A549 (cell line): ENCODE data around the gene LAMB2. TPM values are rescaled to one million over a fixed set of nuclear protein-coding genes. Genes with fewer than 3 reads are reported as not detected.

Source experiments
- ATAC-seq, 2 experiments: fragments of 200-7000 bp in 1 of 2; fragments of >200 bp in 1 of 2; cut with Nextera tagmentation in 1 of 2; cut with Tn5 transposase in 1 of 2; 3 replicates each; pipeline versions ENCODE4 v1.8.0 to v1.9.1; 2018 to 2020; ENCODE audit warnings: mild to moderate bottlenecking in 1 of 2, moderate library complexity in 1 of 2
- CTCF ChIA-PET: fragments of 300-600 bp; sonication (Branson Sonifier 250); formaldehyde crosslinking; extraction: SDS; loops from one replicate; lab custom pipeline; 2021; ENCODE audit warnings: antibody characterized with exemption, inconsistent platforms; lab: Yijun Ruan, JAX
- POLR2A ChIA-PET: fragments of 350-600 bp; formaldehyde crosslinking; extraction: SDS; loops from one replicate; lab custom pipeline; 2021; ENCODE audit warnings: antibody characterized with exemption, inconsistent platforms; lab: Yijun Ruan, JAX
- DNase-seq, 2 experiments: peaks; one replicate each; pipeline versions ENCODE4 v3.0.0 to v3.0.0-alpha.2; 2011 to 2016; ENCODE audit warnings: low read depth in 1 of 2, low spot score in 1 of 2
- FAIRE-seq: peaks from 2 replicates; lab custom pipeline; 2011; peaks lifted over from hg19 to GRCh38; lab: Jason Lieb, UNC
- H3K27ac ChIP-seq, 2 experiments: fragments of >200 bp; sonication (Bioruptor Twin); formaldehyde crosslinking; 3 replicates each; pipeline ENCODE4 v1.5.1; 2016 to 2017
- H3K4me1 ChIP-seq: fragments of >200 bp; sonication (Bioruptor Twin); formaldehyde crosslinking; 3 replicates; pipeline ENCODE4 v1.6.1; 2016
- H3K4me2 ChIP-seq: fragments of >200 bp; sonication (Bioruptor Twin); formaldehyde crosslinking; 3 replicates; pipeline ENCODE4 v1.6.1; 2016
- H3K4me3 ChIP-seq: fragments of >200 bp; sonication (Bioruptor Twin); formaldehyde crosslinking; 3 replicates; pipeline ENCODE4 v1.5.1; 2016
- H3K9me3 ChIP-seq: fragments of >200 bp; sonication (Bioruptor Twin); formaldehyde crosslinking; 3 replicates; pipeline ENCODE4 v1.6.1; 2016
- EHF ChIP-seq: fragments of 250-450 bp; sonication (Bioruptor Pico); IDR thresholded peaks from 2 replicates; pipeline ENCODE4 v1.5.0; 2020; ENCODE audit warnings: mild to moderate bottlenecking
- EHMT2 ChIP-seq: fragments of 200-600 bp; sonication (generic); IDR thresholded peaks from 2 replicates; pipeline ENCODE4 v1.6.1; 2016; ENCODE audit warnings: antibody characterized with exemption, low read depth, mild to moderate bottlenecking, moderate library complexity
- ESRRA ChIP-seq: fragments of 150-350 bp; IDR thresholded peaks from 2 replicates; pipeline ENCODE4 v1.6.1; 2014; ENCODE audit warnings: mild to moderate bottlenecking, low read length, borderline replicate concordance
- FOSB ChIP-seq: fragments of 250-450 bp; sonication (Bioruptor Pico); IDR thresholded peaks from 2 replicates; pipeline ENCODE4 v1.5.0; 2020; ENCODE audit warnings: mild to moderate bottlenecking, moderate library complexity
- FOSL2 ChIP-seq, 2 experiments: fragments of 450-650 bp in 1 of 2; fragments of >200 bp in 1 of 2; sonication (Bioruptor Twin) in 1 of 2; formaldehyde crosslinking; IDR thresholded peaks; 2 replicates each; pipeline versions ENCODE4 v1.5.0 to v1.6.1; 2016 to 2020; ENCODE audit warnings: mild to moderate bottlenecking in 1 of 2, moderate library complexity in 1 of 2
- HOXB5 ChIP-seq: fragments of 250-450 bp; sonication (Bioruptor Pico); IDR thresholded peaks from 2 replicates; pipeline ENCODE4 v1.5.0; 2020; ENCODE audit warnings: mild to moderate bottlenecking, moderate library complexity
- JUN ChIP-seq, 2 experiments: fragments of >200 bp; sonication (Bioruptor Twin); formaldehyde crosslinking; IDR thresholded peaks; 2 replicates in 1 of 2; 3 replicates in 1 of 2; pipeline ENCODE4 v1.6.1; 2016 to 2017
- KDM5A ChIP-seq: fragments of 200-600 bp; sonication (generic); IDR thresholded peaks from 2 replicates; pipeline ENCODE4 v1.6.1; 2016; ENCODE audit warnings: antibody characterized with exemption, mild to moderate bottlenecking
- RFX5 ChIP-seq: fragments of 450-650 bp; IDR thresholded peaks from 2 replicates; pipeline ENCODE4 v1.7.1; 2014; ENCODE audit warnings: antibody characterized with exemption, mild to moderate bottlenecking, moderate library complexity
- RNF2 ChIP-seq: fragments of 200-600 bp; sonication (generic); IDR thresholded peaks from 2 replicates; pipeline ENCODE4 v1.6.1; 2016; ENCODE audit warnings: low read depth, mild to moderate bottlenecking, antibody characterized with exemption, moderate library complexity, borderline replicate concordance
- SMC3 ChIP-seq: fragments of >200 bp; sonication (Bioruptor Twin); formaldehyde crosslinking; IDR thresholded peaks from 3 replicates; pipeline ENCODE4 v1.6.1; 2018; ENCODE audit warnings: inconsistent platforms
- ZC3H11A ChIP-seq: fragments of 450-650 bp; IDR thresholded peaks from 2 replicates; pipeline ENCODE4 v1.6.1; 2014; ENCODE audit warnings: antibody characterized with exemption, mild to moderate bottlenecking
- WGBS: methylation state at CpG from one replicate; pipeline ENCODE4 v1.1.6; 2017; ENCODE audit errors: missing lambda C conversion rate; 5-methylcytosine and 5-hydroxymethylcytosine counted together
- polyA plus RNA-seq, 4 experiments: library from polyadenylated mRNA; depleted of rRNA in 3 of 4; stranded (reverse); fragments of >200 nt; fragmentation: RNase III in 1 of 4; extraction: RNeasy Plus Mini Kit Qiagen cat#74134 plus additional on column Dnase treatment in 1 of 4; gene quantifications; 2 replicates in 3 of 4; 3 replicates in 1 of 4; pipeline ENCODE4 v1.2.3, GENCODE V29; 2011 to 2017
- TF ChIP-seq, protein P1 (sequence below): fragments of 250-450 bp; sonication (Bioruptor Pico); IDR thresholded peaks from 2 replicates; pipeline ENCODE4 v1.5.0; 2021; ENCODE audit warnings: mild to moderate bottlenecking, moderate library complexity, borderline replicate concordance
- TF ChIP-seq, protein P2 (sequence below): fragments of 250-450 bp; sonication (Bioruptor Pico); IDR thresholded peaks from 2 replicates; pipeline ENCODE4 v1.5.0; 2020; ENCODE audit warnings: low read depth, mild to moderate bottlenecking, moderate library complexity

The LAMB2 gene
- polyA plus RNA-seq, 2 of the 4 experiments (the other 2 are of a cell fraction) = 87.3 to 146 TPM

DNA sequence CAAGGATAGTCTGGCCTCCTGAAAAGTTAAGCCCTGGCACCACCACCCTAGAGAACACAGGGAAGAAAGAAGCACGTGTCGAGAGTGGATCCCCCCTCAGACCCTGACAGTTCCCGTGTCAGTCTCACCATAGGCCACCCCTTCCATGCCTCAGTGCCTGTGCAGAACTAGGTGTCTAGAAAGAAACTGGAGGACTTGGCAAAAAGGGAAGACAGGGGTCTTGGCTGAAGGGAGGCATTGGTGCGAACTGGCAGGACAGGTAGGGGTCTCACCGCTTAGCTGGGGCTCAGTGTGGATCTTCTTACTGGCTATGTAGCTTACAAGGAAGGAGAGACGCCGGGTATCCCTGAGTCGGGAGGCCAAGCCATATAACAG lies 28.8 kb downstream of the LAMB2 start (continued):
- TF ChIP-seq, protein P1, sequence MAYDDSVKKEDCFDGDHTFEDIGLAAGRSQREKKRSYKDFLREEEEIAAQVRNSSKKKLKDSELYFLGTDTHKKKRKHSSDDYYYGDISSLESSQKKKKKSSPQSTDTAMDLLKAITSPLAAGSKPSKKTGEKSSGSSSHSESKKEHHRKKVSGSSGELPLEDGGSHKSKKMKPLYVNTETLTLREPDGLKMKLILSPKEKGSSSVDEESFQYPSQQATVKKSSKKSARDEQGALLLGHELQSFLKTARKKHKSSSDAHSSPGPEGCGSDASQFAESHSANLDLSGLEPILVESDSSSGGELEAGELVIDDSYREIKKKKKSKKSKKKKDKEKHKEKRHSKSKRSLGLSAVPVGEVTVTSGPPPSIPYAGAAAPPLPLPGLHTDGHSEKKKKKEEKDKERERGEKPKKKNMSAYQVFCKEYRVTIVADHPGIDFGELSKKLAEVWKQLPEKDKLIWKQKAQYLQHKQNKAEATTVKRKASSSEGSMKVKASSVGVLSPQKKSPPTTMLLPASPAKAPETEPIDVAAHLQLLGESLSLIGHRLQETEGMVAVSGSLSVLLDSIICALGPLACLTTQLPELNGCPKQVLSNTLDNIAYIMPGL (CRISPR knock-in tag) = no peak
- TF ChIP-seq RNF2 = no peak
- TF ChIP-seq HOXB5 (CRISPR knock-in tag) = no peak
- no peak for TF ChIP-seq RFX5

DNA sequence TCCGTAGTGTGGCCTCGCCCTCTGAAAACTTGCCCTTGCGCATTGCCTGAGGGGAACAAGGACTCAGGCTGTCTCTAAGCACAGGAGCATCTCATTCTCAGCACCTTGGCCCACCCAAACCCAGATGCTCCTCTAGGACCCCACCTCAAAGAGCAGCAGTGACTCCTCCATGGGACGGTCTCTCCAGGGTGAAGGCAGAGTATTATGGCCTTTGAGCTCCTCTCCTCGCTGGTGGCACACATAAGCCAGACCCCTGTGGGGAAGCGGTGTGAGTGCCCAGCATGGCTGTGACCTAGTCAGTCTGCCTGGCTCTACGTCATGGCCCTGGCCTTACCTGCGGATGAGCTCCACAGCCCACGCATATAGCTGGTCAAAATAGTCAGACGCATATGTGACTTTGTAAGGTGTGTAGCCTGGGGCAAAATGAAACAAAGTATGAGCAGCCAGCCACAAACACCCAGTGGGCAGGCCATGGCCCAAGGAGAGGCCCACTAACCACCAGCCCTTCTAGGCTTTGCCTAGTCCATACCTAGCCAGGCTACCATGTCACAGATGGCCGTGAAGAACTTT lies 32.7 kb downstream of the LAMB2 start:
- Histone ChIP-seq H3K9me3 (no peaks in the 10 kb centered on the region), H3K4me3 (no peak overlapping the region), H3K27ac (no peak overlapping the region), H3K4me2 (no peak overlapping the region), H3K4me1 (peaks cover 11% of the 10 kb centered on the region; the same call in 1 of the 3 replicates)
- TF ChIP-seq KDM5A (no peak), HOXB5 (CRISPR knock-in tag) (no peak), EHMT2 (no peak), EHF (CRISPR knock-in tag) (no peak), FOSB (CRISPR knock-in tag) (no peak)
- ChIA-PET CTCF (interaction anchor here (0.6 to 1.6 kb wide), 3 partner anchors 11 to 180 kb away, joined by 3 to 4 read pairs (median 3); no protein-coding TSS in a partner anchor), POLR2A (no interaction called here)
- FAIRE-seq = no peak
- no peak for DNase-seq
- 92% methylated on average over 8 of the region's 11 CpGs for WGBS
- no peak for ATAC-seq

DNA sequence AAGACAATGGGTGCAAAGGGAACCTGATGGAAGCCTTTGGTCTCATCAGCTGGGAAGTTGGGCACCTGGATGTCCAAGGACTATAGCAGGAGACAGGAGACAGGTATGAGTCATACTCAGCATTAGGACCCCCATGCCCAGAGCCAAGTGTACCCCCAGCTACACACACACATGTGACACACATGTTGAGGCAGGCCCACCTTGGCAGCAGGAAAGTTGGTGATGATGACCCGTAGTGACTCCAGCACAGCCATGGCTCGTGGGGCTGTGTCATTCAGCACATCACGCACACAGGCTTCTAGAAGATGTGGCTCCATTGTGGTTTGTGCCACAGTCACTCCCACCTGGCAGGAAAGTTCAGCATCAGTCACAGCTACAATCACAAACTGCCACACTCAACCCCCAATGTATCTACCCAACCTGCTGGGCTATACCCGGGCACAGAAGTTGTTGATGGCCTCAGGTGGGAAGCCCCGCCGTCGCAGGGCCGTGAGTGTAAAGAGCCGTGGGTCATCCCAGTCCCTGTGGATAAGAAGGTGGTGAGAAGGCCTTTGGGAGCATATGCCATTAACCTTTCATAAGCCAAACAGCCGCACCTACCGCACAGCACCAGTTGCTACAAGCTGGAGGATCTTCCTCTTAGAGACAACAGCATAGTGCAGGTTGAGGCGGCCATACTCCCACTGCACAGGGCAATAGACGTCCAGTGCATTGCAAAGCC lies 33.8 kb downstream of the LAMB2 start:
- TF ChIP-seq FOSL2 (IDR thresholded peaks at IDR 0.05) = no peak
- TF ChIP-seq FOSL2 (CRISPR knock-in tag; IDR thresholded peaks at IDR 0.05) = 0 out of 2 replicates have a peak, but pooled peaks have one; percentile 10
- TF ChIP-seq RNF2 = no peak
- no peak for TF ChIP-seq ESRRA
- Histone ChIP-seq H3K4me1 (peaks cover 16% of the 10 kb centered on the region; the same call in 1 of the 3 replicates), H3K9me3 (no peaks in the 10 kb centered on the region), H3K4me2 (no peak overlapping the region), H3K27ac (no peak overlapping the region), H3K4me3 (no peak overlapping the region)
- ChIA-PET CTCF (no interaction called here), POLR2A (no interaction called here)
- DNase-seq (no peak), FAIRE-seq (no peak), ATAC-seq (no peak)
- 99% methylated on average over 12 of the region's 13 CpGs for WGBS

DNA sequence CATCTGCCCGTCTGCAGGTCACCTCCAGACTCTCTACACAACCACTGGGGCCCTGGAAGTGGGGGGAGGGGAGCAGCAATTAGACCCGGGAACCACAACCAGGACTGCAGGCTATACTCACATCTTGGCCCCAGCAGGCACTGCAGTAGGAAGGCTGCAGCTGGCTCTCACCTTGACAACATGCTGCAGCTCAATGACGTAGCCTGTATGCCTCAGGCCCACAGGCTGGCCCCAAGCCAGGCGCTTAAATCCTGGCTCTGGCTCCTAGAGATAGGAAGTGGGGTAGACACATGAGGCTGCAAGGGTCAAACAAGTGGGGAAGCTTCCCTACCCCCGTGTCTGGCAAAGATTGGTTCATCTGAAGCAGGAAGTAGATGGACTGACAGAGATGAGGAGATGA lies 34.4 kb downstream of the LAMB2 start:
- TF ChIP-seq, protein P2, sequence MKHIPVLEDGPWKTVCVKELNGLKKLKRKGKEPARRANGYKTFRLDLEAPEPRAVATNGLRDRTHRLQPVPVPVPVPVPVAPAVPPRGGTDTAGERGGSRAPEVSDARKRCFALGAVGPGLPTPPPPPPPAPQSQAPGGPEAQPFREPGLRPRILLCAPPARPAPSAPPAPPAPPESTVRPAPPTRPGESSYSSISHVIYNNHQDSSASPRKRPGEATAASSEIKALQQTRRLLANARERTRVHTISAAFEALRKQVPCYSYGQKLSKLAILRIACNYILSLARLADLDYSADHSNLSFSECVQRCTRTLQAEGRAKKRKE (CRISPR knock-in tag) = no peak
- no peak for TF ChIP-seq FOSL2 (IDR thresholded peaks at IDR 0.05)
- no peak for TF ChIP-seq FOSL2 (CRISPR knock-in tag; IDR thresholded peaks at IDR 0.05)
- TF ChIP-seq JUN (IDR thresholded peaks at IDR 0.05) = no peak
- no peak for TF ChIP-seq SMC3
- no peak for TF ChIP-seq KDM5A
- no peak for TF ChIP-seq EHF (CRISPR knock-in tag)
- TF ChIP-seq ZC3H11A = no peak
- no peak for TF ChIP-seq RNF2
- TF ChIP-seq ESRRA = no peak
- FAIRE-seq = no peak
- ATAC-seq = no peak
- 65% methylated on average over 5 of the region's 5 CpGs for WGBS
- H3K4me2 ChIP-seq = no peak overlapping the region
- H3K9me3 ChIP-seq = no peaks in the 10 kb centered on the region
- peaks cover 12% of the 10 kb centered on the region; the same call in 1 of the 3 replicates for H3K4me1 ChIP-seq
- ChIA-PET CTCF (no interaction called here), POLR2A (no interaction called here)
- no peak for DNase-seq
- H3K27ac ChIP-seq = no peak overlapping the region
- H3K4me3 ChIP-seq = no peak overlapping the region
